Activated naive CD8-positive, alpha-beta T cell treated with anti-CD3 and anti-CD28 coated beads, Interleukin-2, amount 10 ng/mL, durations not matched to agents 7 days and 5 days (primary cell): Measurements from ENCODE around the gene TRIM16. TPM values are rescaled to one million over a fixed set of nuclear protein-coding genes. Genes with fewer than 3 reads are reported as not detected.
"Not testable (repeated sequence)": the region's sequence is repeated elsewhere in the genome, so short reads cannot be mapped to it uniquely, and the experiment has no call there.

Source experiments
- ATAC-seq: fragments of 150-1000 bp; cut with Tn5 transposase; one replicate; pipeline ENCODE4 v1.10.0; 2021; ENCODE audit warnings: low read depth, moderate library complexity
- POLR2A ChIA-PET: fragments of 350-600 bp; sonication (Branson Sonifier 250); formaldehyde crosslinking; loops from one replicate; lab custom pipeline; 2021; ENCODE audit warnings: antibody characterized with exemption; lab: Charles Lee
- DNase-seq: peaks from one replicate; pipeline ENCODE4 v3.0.0; 2021
- H3K27ac Mint-ChIP-seq: one replicate; pipeline ENCODE4 v1.8.0; 2022; ENCODE audit warnings: mild to moderate bottlenecking, mixed read lengths
- H3K27me3 Mint-ChIP-seq: one replicate; pipeline ENCODE4 v1.8.0; 2022; ENCODE audit warnings: mild to moderate bottlenecking, moderate library complexity, mixed read lengths
- H3K36me3 Mint-ChIP-seq: one replicate; pipeline ENCODE4 v1.8.0; 2021; ENCODE audit warnings: mild to moderate bottlenecking, mixed read lengths
- H3K4me1 Mint-ChIP-seq: one replicate; pipeline ENCODE4 v1.8.0; 2021; ENCODE audit warnings: mixed read lengths
- H3K4me3 Mint-ChIP-seq: one replicate; pipeline ENCODE4 v1.8.0; 2022; ENCODE audit warnings: mild to moderate bottlenecking, moderate library complexity, mixed read lengths
- H3K9me3 Mint-ChIP-seq: one replicate; pipeline ENCODE4 v1.8.0; 2021; ENCODE audit warnings: mixed read lengths
- total RNA-seq, 2 experiments: library from RNA; stranded (reverse); gene quantifications; one replicate each; pipeline ENCODE4 v1.2.3, GENCODE V29; 2021

The TRIM16 gene
- total RNA-seq, 2 experiments from 2014 or later, result 7.8 to 9.0 TPM

DNA sequence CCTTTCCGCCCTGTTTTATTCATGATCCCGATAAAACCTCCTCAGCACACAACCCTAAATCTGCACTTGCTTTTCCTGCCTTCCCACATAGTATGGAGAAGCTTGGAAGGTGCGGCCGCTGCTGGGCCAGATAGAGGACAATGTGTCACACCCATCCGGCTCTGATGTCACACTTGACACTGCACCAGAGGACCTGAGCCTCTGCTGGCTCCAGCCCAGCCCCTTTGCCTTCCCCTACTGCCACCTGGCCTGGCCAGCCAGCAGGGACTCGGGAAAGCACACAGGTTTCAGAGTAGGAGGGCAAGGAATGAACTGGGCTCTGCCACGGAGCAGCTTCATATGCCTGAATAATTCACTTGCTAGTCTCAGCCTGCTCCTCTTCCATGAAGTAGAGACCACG, 62.0 kb downstream of the TRIM16 start:
- DNase-seq, POLR2A ChIA-PET, H3K4me3 Mint-ChIP-seq, ATAC-seq, H3K4me1 Mint-ChIP-seq, H3K36me3 Mint-ChIP-seq, H3K27me3 Mint-ChIP-seq, H3K9me3 Mint-ChIP-seq, H3K27ac Mint-ChIP-seq: not testable (repeated sequence)

DNA sequence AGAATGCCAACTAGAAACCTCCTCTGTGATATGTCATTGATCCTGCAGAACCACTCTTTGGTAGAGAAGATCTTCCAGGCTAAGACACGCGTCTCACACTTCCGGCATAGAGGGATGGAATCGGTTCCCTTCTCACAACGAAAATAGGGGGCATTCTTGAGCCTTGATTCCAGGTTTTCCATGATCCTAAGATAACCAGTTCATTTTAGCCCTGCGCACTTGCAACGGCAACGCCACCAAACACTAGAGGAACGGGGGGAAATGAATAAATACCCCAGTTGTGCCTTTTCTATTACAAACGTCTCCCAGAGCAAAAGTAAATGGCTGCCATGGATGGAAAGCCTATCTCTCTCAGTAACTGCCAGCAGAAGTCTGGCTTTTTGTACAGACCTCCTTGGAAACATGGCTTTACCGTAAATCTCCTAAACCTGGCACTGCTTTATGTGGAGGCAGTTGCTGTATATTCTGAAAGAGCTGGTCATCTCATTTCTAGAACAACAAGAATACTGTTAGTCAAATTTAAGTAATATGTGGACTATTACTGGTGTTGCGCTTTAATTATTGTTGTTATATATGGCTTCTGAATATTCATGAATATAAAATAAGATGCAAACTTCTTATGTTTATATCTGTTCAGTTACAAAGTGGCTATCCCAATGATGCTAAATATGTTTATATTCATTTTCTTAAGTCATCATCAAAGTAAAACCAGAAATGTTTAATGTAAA, 64.6 kb downstream of the TRIM16 start, which contains the start of gene FBXW10B:
FBXW10B (minus strand) TSS at position 374 of the 728 bp plus-strand sequence; CDS start at position 182, 192 bp downstream.
- ATAC-seq, H3K4me1 Mint-ChIP-seq, H3K4me3 Mint-ChIP-seq, H3K36me3 Mint-ChIP-seq, POLR2A ChIA-PET, DNase-seq, H3K27me3 Mint-ChIP-seq, H3K27ac Mint-ChIP-seq, H3K9me3 Mint-ChIP-seq: not testable (repeated sequence)

DNA sequence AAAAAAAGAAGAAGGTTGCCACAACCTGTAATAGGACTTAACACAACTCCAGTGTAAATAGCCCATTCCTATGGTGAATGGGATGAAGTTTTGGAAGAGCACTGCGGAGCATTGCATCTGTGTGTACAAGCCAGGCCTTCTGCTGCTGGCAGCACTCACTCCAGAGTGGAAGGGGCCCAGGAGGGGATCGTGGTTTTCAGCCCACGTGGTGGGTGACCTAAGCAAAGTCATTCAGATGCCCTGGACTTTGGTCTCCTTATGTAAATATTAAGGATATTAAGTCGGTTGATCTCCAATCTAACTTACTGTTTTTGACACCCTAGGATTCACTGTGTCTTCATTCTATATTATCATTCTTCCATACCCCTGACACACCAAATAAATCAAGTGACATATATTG, 67.3 kb downstream of the TRIM16 start:
- H3K9me3 Mint-ChIP-seq, result not testable (repeated sequence)

DNA sequence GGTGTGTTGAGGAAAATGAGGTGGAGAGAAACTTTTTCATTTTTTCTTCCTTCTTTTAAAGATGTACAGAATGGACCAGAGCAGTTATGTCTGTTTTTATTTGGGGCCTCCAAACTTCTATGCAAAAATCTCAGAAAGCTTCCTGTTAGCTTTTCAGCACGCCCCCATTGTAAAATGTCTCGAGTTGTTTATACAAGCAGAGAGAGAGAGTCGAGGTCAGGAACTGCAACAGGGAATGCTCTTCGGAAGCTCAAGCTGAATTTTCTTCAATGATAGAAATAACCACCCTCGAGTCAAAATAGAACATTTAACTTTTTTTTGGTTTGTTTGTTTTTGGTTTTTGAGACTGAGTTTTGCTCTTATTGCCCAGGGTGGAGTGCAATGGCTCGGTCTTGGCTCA, 68.3 kb downstream of the TRIM16 start:
- ATAC-seq, DNase-seq, POLR2A ChIA-PET, H3K9me3 Mint-ChIP-seq, H3K27me3 Mint-ChIP-seq, H3K27ac Mint-ChIP-seq, H3K4me3 Mint-ChIP-seq, H3K4me1 Mint-ChIP-seq, H3K36me3 Mint-ChIP-seq: not testable (repeated sequence)

More for the DNA sequence above, 67.3 kb downstream of the TRIM16 start:
- H3K4me3 Mint-ChIP-seq, H3K36me3 Mint-ChIP-seq, H3K27me3 Mint-ChIP-seq, ATAC-seq, H3K4me1 Mint-ChIP-seq, DNase-seq, H3K27ac Mint-ChIP-seq, POLR2A ChIA-PET: not testable (repeated sequence)

DNA sequence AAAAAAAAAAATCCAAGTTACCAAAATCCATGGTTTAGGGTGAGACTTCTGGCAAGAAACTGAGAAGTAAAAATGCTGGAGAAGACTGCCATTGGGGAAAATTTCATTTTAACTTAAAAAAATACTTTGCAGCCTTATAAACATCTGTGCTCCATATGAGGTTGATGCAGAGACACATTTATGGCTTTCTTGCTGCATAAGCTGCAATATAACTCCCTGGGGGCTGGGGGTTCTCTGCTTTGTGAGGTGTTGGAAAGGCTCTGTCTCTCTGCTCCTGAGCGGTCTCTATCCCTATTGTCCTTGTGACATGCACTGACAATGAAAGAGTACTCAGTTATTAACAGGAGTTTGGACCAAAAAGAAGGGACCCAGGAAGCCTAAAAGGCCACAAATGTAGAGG, 71.0 kb downstream of the TRIM16 start:
- not testable (repeated sequence) for H3K27me3 Mint-ChIP-seq

DNA sequence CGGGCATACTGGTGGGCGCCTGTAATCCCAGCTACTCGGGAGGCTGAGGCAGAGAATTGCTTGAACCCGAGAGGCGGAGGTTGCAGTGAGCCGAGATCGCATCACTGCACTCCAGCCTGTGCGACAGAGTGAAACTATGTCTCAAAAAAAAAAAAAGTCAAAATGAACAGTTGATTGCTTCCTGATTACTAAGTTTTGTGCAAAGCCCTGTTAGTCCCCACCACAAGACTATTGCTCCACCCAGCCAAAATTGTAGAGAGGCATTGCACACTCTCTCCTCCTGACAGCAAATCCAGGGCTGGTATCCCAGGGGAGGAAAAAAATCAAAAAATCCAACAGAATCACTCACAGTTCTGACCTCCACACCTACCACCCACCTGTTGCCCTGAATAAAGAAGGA, 91.2 kb downstream of the TRIM16 start:
- peaks cover 28% of the 10 kb centered on the region for H3K4me1 Mint-ChIP-seq
- H3K4me3 Mint-ChIP-seq, H3K36me3 Mint-ChIP-seq, DNase-seq, POLR2A ChIA-PET, ATAC-seq, H3K27ac Mint-ChIP-seq, H3K27me3 Mint-ChIP-seq, H3K9me3 Mint-ChIP-seq: not testable (repeated sequence)

More for the DNA sequence above, 71.0 kb downstream of the TRIM16 start:
- H3K27ac Mint-ChIP-seq, H3K4me3 Mint-ChIP-seq, ATAC-seq, DNase-seq, H3K9me3 Mint-ChIP-seq, H3K4me1 Mint-ChIP-seq, H3K36me3 Mint-ChIP-seq, POLR2A ChIA-PET: not testable (repeated sequence)

DNA sequence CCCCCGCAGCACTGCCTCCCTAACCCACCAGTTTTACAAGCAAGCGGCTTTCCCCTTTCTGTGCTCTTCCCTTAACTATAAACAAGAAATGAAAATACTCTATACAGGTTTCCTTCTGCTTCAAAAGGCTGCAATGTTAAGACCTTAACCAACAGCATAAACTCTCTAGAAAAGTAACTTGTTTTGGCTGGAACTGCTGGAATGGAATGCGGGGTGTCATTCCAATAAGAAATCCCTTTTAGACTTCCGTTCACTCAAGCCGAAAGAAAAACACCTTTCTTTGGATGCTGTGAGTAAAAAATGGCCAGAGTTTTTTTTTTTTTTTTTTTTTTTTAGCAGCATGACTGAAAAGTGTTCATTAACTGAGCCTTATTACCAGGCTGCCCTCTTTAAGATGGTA, 92.1 kb downstream of the TRIM16 start:
- not testable (repeated sequence) for H3K27me3 Mint-ChIP-seq

DNA sequence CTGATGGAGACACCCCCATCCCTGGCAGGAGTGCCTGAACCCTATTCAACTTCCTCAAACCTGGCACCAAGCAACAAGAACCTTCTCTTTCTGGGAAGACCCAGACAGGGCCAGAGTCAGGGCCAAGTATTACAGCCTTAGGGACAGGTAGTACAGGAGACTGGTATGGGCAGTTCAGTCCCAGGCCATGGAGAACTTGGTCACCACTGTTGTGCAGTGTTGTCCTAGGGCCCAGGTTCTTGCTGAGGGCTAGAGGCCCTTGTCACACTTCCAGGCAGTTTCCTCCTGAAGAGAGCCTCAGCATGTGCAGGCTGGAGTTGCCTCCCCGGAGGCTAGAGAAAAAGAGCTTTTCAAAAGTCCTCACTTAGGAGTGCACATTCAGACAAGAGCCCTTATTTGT, 93.3 kb downstream of the TRIM16 start:
- Mint-ChIP-seq H3K4me1 (peaks cover 32% of the 10 kb centered on the region), H3K4me3 (peak overlapping the region; percentile 71), H3K27ac (peak overlapping the region; percentile 93)
- H3K27me3 Mint-ChIP-seq, POLR2A ChIA-PET, DNase-seq, H3K36me3 Mint-ChIP-seq, H3K9me3 Mint-ChIP-seq, ATAC-seq: not testable (repeated sequence)

More for the DNA sequence above, 92.1 kb downstream of the TRIM16 start:
- Mint-ChIP-seq H3K27ac (peak overlapping the region; percentile 61), H3K4me1 (peaks cover 30% of the 10 kb centered on the region), H3K4me3 (peak overlapping the region; percentile 9)
- POLR2A ChIA-PET, ATAC-seq, H3K36me3 Mint-ChIP-seq, H3K9me3 Mint-ChIP-seq, DNase-seq: not testable (repeated sequence)

DNA sequence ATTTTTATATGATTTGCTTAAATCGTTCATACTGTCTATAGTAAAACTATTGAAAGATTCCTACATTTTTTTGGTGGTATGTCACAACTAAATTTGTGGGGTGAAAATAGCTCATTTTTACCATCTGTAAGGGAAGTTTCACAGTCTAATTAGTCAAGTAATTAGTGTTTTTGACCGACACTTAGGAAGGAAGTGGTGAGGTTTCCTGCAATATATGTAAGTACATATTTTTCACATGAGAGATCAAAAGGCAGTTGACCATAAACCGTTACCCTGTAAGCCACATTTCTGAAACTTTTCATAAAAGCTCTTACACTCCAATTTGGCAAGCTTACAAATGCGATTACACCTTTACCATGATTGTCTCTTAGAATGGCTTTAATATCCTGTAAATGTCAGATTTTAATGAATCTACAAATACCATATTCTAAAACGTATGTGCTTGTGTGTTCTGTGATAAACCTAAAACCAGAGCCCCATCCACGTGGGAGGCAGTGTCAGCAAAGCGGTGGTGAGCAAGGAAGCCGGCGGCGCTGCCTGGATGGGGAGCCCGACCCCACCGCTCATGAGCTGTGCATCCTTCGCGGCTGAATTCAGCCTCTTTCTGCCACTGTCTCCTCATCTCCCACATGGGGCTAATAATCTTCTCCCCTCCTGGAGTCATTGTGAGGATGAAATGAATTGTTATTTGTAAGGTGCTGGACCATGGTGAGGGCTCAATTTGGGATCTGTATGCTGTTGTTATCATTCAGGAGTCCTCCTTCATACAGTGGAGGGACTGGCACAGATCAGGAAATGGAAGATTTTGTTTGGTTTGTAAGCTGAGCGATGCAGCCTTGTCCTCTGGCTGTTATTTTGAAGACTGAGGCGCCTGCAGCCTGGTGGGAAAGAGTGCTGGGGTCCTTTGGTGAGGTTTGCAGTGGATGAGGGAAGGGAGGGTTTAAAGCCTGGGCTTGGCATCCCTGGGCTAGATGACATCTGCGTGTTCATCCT, 94.3 kb downstream of the TRIM16 start:
- ATAC-seq, result peak; percentile 86
- POLR2A ChIA-PET, result not testable (repeated sequence)

DNA sequence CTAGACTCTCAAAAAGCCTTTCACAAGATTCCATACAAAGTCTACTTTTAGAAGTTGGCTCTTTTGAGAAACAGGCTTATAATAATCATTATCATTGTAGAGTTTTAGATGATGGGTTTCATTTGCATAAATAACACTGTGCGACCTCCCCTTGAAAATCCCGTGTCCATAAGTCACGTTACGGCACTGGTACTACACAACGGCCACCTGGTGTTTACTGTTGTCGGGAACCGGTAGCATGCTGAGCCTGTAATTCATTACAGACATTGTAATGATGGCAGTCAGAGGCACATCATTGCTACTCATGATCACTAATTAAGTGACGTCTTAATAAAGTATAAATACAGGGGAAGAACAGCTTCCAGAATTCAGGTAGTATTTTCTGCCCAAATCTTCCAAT, 96.1 kb downstream of the TRIM16 start:
- H3K27me3 Mint-ChIP-seq, H3K4me3 Mint-ChIP-seq, H3K36me3 Mint-ChIP-seq, DNase-seq, H3K9me3 Mint-ChIP-seq, POLR2A ChIA-PET, H3K27ac Mint-ChIP-seq, ATAC-seq: not testable (repeated sequence)
- H3K4me1 Mint-ChIP-seq, result peaks cover 30% of the 10 kb centered on the region

More for the DNA sequence above, 94.3 kb downstream of the TRIM16 start:
- not testable (repeated sequence) for H3K27me3 Mint-ChIP-seq, H3K9me3 Mint-ChIP-seq, H3K36me3 Mint-ChIP-seq
- H3K4me3 Mint-ChIP-seq, result peak overlapping the region; percentile 79
- H3K4me1 Mint-ChIP-seq, result peaks cover 32% of the 10 kb centered on the region
- peak; percentile 53 for DNase-seq
- peak overlapping the region; percentile 93 for H3K27ac Mint-ChIP-seq

DNA sequence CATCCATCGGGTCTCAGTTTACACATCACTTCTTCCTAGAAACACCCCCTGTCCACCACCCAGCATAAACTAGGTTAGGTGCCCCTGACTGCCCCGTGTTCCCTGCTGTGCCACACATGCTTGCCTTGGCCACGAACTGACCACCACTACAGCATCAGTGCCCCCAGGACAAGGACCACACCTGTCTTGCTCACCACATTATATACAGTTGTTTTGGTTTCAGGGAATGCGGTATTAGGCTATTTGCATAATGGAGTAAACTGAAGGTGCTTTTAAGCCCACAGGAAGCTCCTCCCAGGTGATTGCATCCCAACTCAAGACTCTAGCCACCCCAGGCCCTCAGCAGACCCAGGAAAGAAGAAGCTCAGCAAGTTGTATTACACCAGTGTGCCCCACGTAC, 100.8 kb downstream of the TRIM16 start:
- DNase-seq, ATAC-seq, H3K36me3 Mint-ChIP-seq, H3K4me3 Mint-ChIP-seq, POLR2A ChIA-PET, H3K27ac Mint-ChIP-seq, H3K4me1 Mint-ChIP-seq, H3K9me3 Mint-ChIP-seq: not testable (repeated sequence)
- H3K27me3 Mint-ChIP-seq, result peaks cover 21% of the 10 kb centered on the region

DNA sequence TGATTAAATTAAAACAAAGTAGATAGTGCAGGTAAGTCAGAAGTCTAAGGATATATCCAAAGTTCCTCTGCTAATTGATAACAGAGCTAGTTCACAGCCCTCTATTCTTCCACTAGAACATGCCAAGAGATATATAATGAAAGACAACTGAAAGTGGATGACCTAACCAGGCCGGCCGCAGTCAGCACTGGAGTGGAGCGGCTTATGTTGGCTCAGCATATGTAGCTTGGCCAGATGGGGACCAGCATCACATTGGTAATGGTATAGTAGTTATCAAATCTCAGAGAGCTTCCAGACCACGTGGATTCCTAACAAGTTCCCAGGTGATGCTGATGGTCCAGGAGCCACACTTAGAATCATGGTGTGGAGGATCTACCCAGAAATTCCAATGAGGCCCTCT, 102.6 kb downstream of the TRIM16 start:
- POLR2A ChIA-PET, result not testable (repeated sequence)

More for the DNA sequence above, 102.6 kb downstream of the TRIM16 start:
- H3K27ac Mint-ChIP-seq, ATAC-seq, DNase-seq, H3K4me3 Mint-ChIP-seq, H3K9me3 Mint-ChIP-seq, H3K4me1 Mint-ChIP-seq, H3K36me3 Mint-ChIP-seq: not testable (repeated sequence)
- peaks cover 24% of the 10 kb centered on the region for H3K27me3 Mint-ChIP-seq
